GM12875 (cell line): ENCODE results near the gene LBX1.

Source experiments
- H3K4me3 ChIP-seq: one replicate; pipeline ENCODE4 v1.5.1; 2011; ENCODE audit warnings: low read depth, low read length, control low read depth
- CTCF ChIP-seq: IDR thresholded peaks from 2 replicates; pipeline ENCODE4 v1.5.1; 2011; ENCODE audit warnings: low read depth, mild to moderate bottlenecking, control low read depth, inconsistent platforms, low read length, moderate library complexity, borderline replicate concordance; ENCODE audit not compliant: insufficient read depth

LBX1 gene

GRCh38 chr10:101244321-101245050 is 15.2 kb upstream of the LBX1 start:
- H3K4me3 ChIP-seq: no peak overlapping the region
- TF ChIP-seq CTCF: no peak

- no peak for TF ChIP-seq CTCF
These were observed 12.8 kb upstream of the LBX1 start for GRCh38 chr10:101241840-101242707.

GRCh38 chr10:101238732-101239105 is 9.5 kb upstream of the LBX1 start:
- peak; percentile 98 for TF ChIP-seq CTCF
- no peak overlapping the region for H3K4me3 ChIP-seq

More at GRCh38 chr10:101241840-101242707, 12.8 kb upstream of the LBX1 start:
- H3K4me3 ChIP-seq: no peak overlapping the region

GRCh38 chr10:101237982-101238731 is 8.9 kb upstream of the LBX1 start:
- no peak overlapping the region for H3K4me3 ChIP-seq
- TF ChIP-seq CTCF: no peak

GRCh38 chr10:101237081-101237981 is 8.1 kb upstream of the LBX1 start:
- no peak for TF ChIP-seq CTCF
- no peak overlapping the region for H3K4me3 ChIP-seq

- TF ChIP-seq CTCF: no peak
- H3K4me3 ChIP-seq: no peak overlapping the region
These were observed 7.3 kb upstream of the LBX1 start for GRCh38 chr10:101236376-101237080.
